PC-3 (cell line): ENCODE results near the gene SERPIND1. TPM values are rescaled to one million over a fixed set of nuclear protein-coding genes. Genes with fewer than 3 reads are reported as not detected.

Experiments used
- ATAC-seq: fragments of 200-7000 bp; cut with Tn5 transposase; 2 replicates; pipeline ENCODE4 v1.9.1; 2020; ENCODE audit warnings: mild to moderate bottlenecking, moderate library complexity
- BruUV-seq: library from RNA; stranded (reverse); fragments of 400-500 nt; replicated peaks from 2 replicates; lab custom pipeline; 2021; lab: Mats Ljungman, UMichigan
- CTCF ChIA-PET: fragments of 300-600 bp; sonication (Branson Sonifier 250); formaldehyde crosslinking; loops from one replicate; lab custom pipeline; 2022; ENCODE audit warnings: antibody characterized with exemption; lab: Charles Lee
- POLR2A ChIA-PET: fragments of 300-600 bp; sonication (Branson Sonifier 250); formaldehyde crosslinking; loops from one replicate; lab custom pipeline; 2022; ENCODE audit warnings: antibody characterized with exemption; ENCODE audit not compliant: unreplicated experiment; lab: Charles Lee
- DNase-seq: peaks from one replicate; pipeline ENCODE4 v3.0.0-alpha.2; 2015
- H2AFZ ChIP-seq: fragments of 300-600 bp; sonication (generic); 2 replicates; pipeline ENCODE4 v1.6.0; 2016; ENCODE audit warnings: antibody characterized with exemption, low read length
- H3F3A ChIP-seq: fragments of 300-600 bp; sonication (generic); one replicate; pipeline ENCODE4 v1.6.0; 2017; ENCODE audit warnings: antibody characterized with exemption, low read length, control low read depth, mild to moderate bottlenecking; ENCODE audit not compliant: unreplicated experiment
- H3K27ac ChIP-seq: fragments of 300-600 bp; sonication (generic); 2 replicates; pipeline ENCODE4 v1.5.1; 2016; ENCODE audit warnings: mild to moderate bottlenecking, low read length
- H3K27me3 ChIP-seq: fragments of 300-600 bp; sonication (generic); 2 replicates; pipeline ENCODE4 v1.6.1; 2016; ENCODE audit warnings: low read length, mixed read lengths
- H3K36me3 ChIP-seq: fragments of 300-600 bp; sonication (generic); 2 replicates; pipeline ENCODE4 v1.6.1; 2016; ENCODE audit warnings: low read depth, mixed run types, low read length, mixed read lengths
- H3K4me1 ChIP-seq: fragments of 300-600 bp; sonication (generic); 2 replicates; pipeline ENCODE4 v1.5.1; 2016; ENCODE audit warnings: low read length; ENCODE audit not compliant: insufficient read depth
- H3K4me2 ChIP-seq: fragments of 300-600 bp; sonication (generic); 2 replicates; pipeline ENCODE4 v1.6.0; 2016; ENCODE audit warnings: low read length
- H3K4me3 ChIP-seq: fragments of 300-600 bp; sonication (generic); 2 replicates; pipeline ENCODE4 v1.5.1; 2016; ENCODE audit warnings: mild to moderate bottlenecking, low read length, mixed read lengths
- H3K79me2 ChIP-seq: fragments of 300-600 bp; sonication (generic); 2 replicates; pipeline ENCODE4 v1.6.1; 2017; ENCODE audit warnings: low read length, mixed read lengths
- H3K9ac ChIP-seq: fragments of 300-600 bp; sonication (generic); 2 replicates; pipeline ENCODE4 v1.6.0; 2016; ENCODE audit warnings: mild to moderate bottlenecking, low read length
- H3K9me2 ChIP-seq: fragments of 300-600 bp; sonication (generic); replicated peaks from 2 replicates; pipeline ENCODE4 v1.6.1; 2016; ENCODE audit warnings: mixed run types, low read length, mixed read lengths
- H3K9me3 ChIP-seq: fragments of 300-600 bp; sonication (generic); 2 replicates; pipeline ENCODE4 v1.6.1; 2016; ENCODE audit warnings: low read length, mixed read lengths
- H4K20me1 ChIP-seq: fragments of 300-600 bp; sonication (generic); 2 replicates; pipeline ENCODE4 v1.6.1; 2016; ENCODE audit warnings: low read length, mixed read lengths
- CTCF ChIP-seq: fragments of 300-600 bp; sonication (generic); conservative IDR thresholded peaks from 2 replicates; pipeline ENCODE4 v1.5.1; 2017; ENCODE audit warnings: antibody characterized with exemption, low read depth, mild to moderate bottlenecking, low read length
- EZH2 ChIP-seq: fragments of 300-600 bp; sonication (generic); IDR thresholded peaks from one replicate; pipeline ENCODE4 v1.6.1; 2017; ENCODE audit warnings: antibody characterized with exemption, mild to moderate bottlenecking, low read length; ENCODE audit not compliant: unreplicated experiment
- EZH2phosphoT487 ChIP-seq: fragments of 300-600 bp; sonication (generic); IDR thresholded peaks from 2 replicates; pipeline ENCODE4 v1.6.1; 2018; ENCODE audit warnings: mild to moderate bottlenecking, antibody characterized with exemption, low read length, borderline replicate concordance
- intact Hi-C: fragments of 100-400 bp; cut with micrococcal nuclease; formaldehyde crosslinking; loops from 2 replicates; pipeline ENCODE4 v1.9.0; 2023
- total RNA-seq: library from RNA; depleted of rRNA; stranded (reverse); fragments of >200 nt; gene quantifications from 2 replicates; pipeline ENCODE4 v1.2.3, GENCODE V29; 2014

Gene SERPIND1
- total RNA-seq, 1 experiment from 2014 or later = 2.9 TPM

DNA sequence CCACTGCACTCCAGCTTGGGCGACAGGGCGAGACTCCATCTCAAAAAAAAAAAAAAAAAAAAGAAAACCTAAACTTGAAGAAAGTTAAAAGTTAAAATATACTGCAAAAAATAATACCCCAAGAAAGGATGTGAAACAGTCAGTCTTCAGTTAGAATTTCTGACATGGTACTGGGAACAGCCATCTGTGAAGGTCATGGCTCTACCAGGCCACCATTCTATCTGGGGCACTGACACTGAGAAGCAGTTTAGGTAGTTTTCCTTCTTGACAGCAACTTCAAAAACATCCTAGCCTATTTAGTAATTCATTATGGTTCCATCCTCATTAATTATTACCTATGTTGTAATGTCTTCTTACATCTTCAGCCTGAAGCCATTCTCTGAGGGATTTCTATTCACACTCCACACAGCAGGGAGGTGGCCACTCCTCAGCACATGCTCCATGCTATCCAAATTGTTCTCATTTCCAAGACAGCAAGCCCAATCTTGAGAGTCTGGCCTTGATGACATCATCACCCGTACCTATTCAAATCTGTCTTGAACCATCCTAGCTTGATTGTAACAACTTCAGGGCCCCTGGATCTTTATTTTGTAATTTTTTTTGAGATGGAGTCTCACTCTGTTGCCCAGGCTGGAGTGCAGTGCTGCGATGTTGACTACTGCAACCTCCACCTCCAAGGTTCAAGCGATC, 38.2 kb downstream of the SERPIND1 start:
- H3K9me3 ChIP-seq = no peaks in the 10 kb centered on the region
- no TSS peak for BruUV-seq
- H3K4me3 ChIP-seq = no peak overlapping the region
- peaks cover 8% of the 10 kb centered on the region for H3K4me1 ChIP-seq
- CTCF ChIA-PET = no interaction called here
- no peak overlapping the region for H3K9ac ChIP-seq
- no peaks in the 10 kb centered on the region for H3K79me2 ChIP-seq
- H3K27ac ChIP-seq = no peak overlapping the region
- no peaks in the 10 kb centered on the region for H3K9me2 ChIP-seq
- no peaks in the 10 kb centered on the region for H3F3A ChIP-seq
- no peaks in the 10 kb centered on the region for H3K27me3 ChIP-seq
- H3K36me3 ChIP-seq = peaks cover 2% of the 10 kb centered on the region; the same call in 1 of the 2 replicates
- no peak for ATAC-seq
- no peak overlapping the region for H3K4me2 ChIP-seq
- H2AFZ ChIP-seq = no peak overlapping the region
- intact Hi-C loops = no loop called here
- no peaks in the 10 kb centered on the region for H4K20me1 ChIP-seq
- POLR2A ChIA-PET = no interaction called here
- TF ChIP-seq EZH2phosphoT487 (no peak), CTCF (no peak), EZH2 (no peak)
- no peak for DNase-seq

GRCh38 chr22:20813056-20813455, 39.1 kb downstream of the SERPIND1 start:
- Histone ChIP-seq H3K9me3 (no peaks in the 10 kb centered on the region), H3K4me2 (no peak overlapping the region), H3K27me3 (no peaks in the 10 kb centered on the region), H2AFZ (no peak overlapping the region), H3F3A (no peaks in the 10 kb centered on the region), H3K4me1 (no peaks in the 10 kb centered on the region), H4K20me1 (no peaks in the 10 kb centered on the region), H3K27ac (no peak overlapping the region), H3K9ac (no peak overlapping the region), H3K4me3 (no peak overlapping the region), H3K79me2 (no peaks in the 10 kb centered on the region), H3K9me2 (no peaks in the 10 kb centered on the region), H3K36me3 (no peaks in the 10 kb centered on the region; the same call in 1 of the 2 replicates)
- no peak for ATAC-seq
- intact Hi-C loops = no loop called here
- BruUV-seq = no TSS peak
- no peak for DNase-seq
- no peak for TF ChIP-seq EZH2
- TF ChIP-seq CTCF = no peak
- CTCF ChIA-PET = no interaction called here
- POLR2A ChIA-PET = no interaction called here

DNA sequence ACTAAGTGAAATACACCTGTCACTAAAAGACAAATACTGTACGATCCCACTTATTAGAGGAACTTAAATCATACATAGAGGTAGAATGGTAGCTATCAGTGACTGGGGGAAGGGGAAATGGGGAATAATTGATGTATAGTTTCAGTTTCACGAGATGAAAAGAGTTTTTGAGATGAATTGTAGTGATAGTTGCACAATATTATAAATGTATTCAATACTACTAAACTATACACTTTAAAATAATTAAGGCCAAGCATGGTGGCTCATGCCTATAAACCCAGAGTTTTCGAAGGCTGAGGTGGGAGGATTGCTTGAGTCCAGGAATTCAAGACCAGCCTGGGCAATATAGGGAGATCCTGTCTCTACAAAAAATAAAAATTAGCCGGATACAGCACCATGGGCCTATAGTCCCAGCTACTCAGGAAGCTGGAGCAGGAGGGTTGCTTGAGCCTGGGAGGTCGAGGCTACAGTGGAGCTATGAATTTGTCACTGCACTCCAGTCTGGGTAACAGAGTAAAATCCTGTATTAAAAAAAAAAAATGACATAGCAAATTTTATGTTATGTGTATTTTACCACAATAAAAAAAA, 40.4 kb downstream of the SERPIND1 start:
- POLR2A ChIA-PET = no interaction called here
- intact Hi-C loops = no loop called here
- TF ChIP-seq EZH2 = no peak
- TF ChIP-seq CTCF = no peak
- TF ChIP-seq EZH2phosphoT487 = no peak

More for the DNA sequence above, 40.4 kb downstream of the SERPIND1 start:
- Histone ChIP-seq H3K36me3 (no peaks in the 10 kb centered on the region; the same call in 1 of the 2 replicates), H3K4me1 (no peaks in the 10 kb centered on the region), H3F3A (no peaks in the 10 kb centered on the region), H3K9ac (no peak overlapping the region), H3K79me2 (no peaks in the 10 kb centered on the region), H3K4me2 (no peak overlapping the region), H3K9me3 (no peaks in the 10 kb centered on the region), H4K20me1 (no peaks in the 10 kb centered on the region), H3K9me2 (no peaks in the 10 kb centered on the region), H2AFZ (no peak overlapping the region), H3K27ac (no peak overlapping the region), H3K27me3 (no peaks in the 10 kb centered on the region), H3K4me3 (no peak overlapping the region)
- CTCF ChIA-PET = no interaction called here
- no peak for DNase-seq
- no TSS peak for BruUV-seq
- ATAC-seq = no peak
